GM23338 (cell line): ENCODE data around the gene DAPK3. TPM values are rescaled to one million over a fixed set of nuclear protein-coding genes. Genes with fewer than 3 reads are reported as not detected.

Experiments
- CREB1 ChIP-seq: fragments of 250-450 bp; sonication (Bioruptor Pico); IDR thresholded peaks from 2 replicates; pipeline ENCODE4 v1.5.0; 2020; ENCODE audit warnings: low read depth, mild to moderate bottlenecking, moderate library complexity
- EZH2 ChIP-seq: fragments of 200-600 bp; sonication (generic); IDR thresholded peaks from one replicate; pipeline ENCODE4 v1.8.0; 2017; ENCODE audit warnings: antibody characterized with exemption, mild to moderate bottlenecking, low read depth; ENCODE audit not compliant: unreplicated experiment
- EZH2phosphoT487 ChIP-seq: fragments of 200-600 bp; sonication (generic); IDR thresholded peaks from one replicate; pipeline ENCODE4 v1.8.1; 2018; ENCODE audit warnings: antibody characterized with exemption; ENCODE audit not compliant: unreplicated experiment
- JUNB ChIP-seq: IDR thresholded peaks from one replicate; pipeline ENCODE4 v1.6.1; 2016; ENCODE audit warnings: antibody characterized with exemption; ENCODE audit not compliant: unreplicated experiment
- NANOG ChIP-seq: IDR thresholded peaks from 2 replicates; pipeline ENCODE4 v1.6.1; 2016; ENCODE audit warnings: antibody characterized with exemption, borderline replicate concordance
- STAT1 ChIP-seq: IDR thresholded peaks from one replicate; pipeline ENCODE4 v1.6.1; 2016; ENCODE audit warnings: antibody characterized with exemption; ENCODE audit not compliant: unreplicated experiment
- ZNF114 ChIP-seq: fragments of 250-450 bp; sonication (Bioruptor Pico); IDR thresholded peaks from 2 replicates; pipeline ENCODE4 v1.5.0; 2020; ENCODE audit warnings: mild to moderate bottlenecking, moderate library complexity
- ZNF331 ChIP-seq: fragments of 250-450 bp; sonication (Bioruptor Pico); IDR thresholded peaks from 2 replicates; pipeline ENCODE4 v1.5.0; 2020; ENCODE audit warnings: low read depth, mild to moderate bottlenecking, moderate library complexity
- polyA plus RNA-seq: library from polyadenylated mRNA; unstranded; fragments of >200 nt; fragmentation: Nextera tagmentation; extraction: Ambion mirVana; gene quantifications from 2 replicates; pipeline ENCODE4 v1.2.1, GENCODE V29; 2016
- total RNA-seq: library from RNA; depleted of rRNA; stranded (reverse); fragments of >200 nt; shearing (Covaris generic); gene quantifications from 2 replicates; pipeline ENCODE4 v1.2.3, GENCODE V29; 2014
- TF ChIP-seq, protein P1 (sequence below): IDR thresholded peaks from one replicate; pipeline ENCODE4 v1.6.1; 2018; ENCODE audit warnings: antibody characterized with exemption; ENCODE audit not compliant: unreplicated experiment
- TF ChIP-seq, protein P2 (sequence below), 2 experiments: fragments of 200-600 bp in 1 of 2; sonication (generic) in 1 of 2; conservative IDR thresholded peaks; 2 replicates each; pipeline versions ENCODE4 v1.5.1 to v1.6.1; 2016 to 2017; ENCODE audit warnings: antibody characterized with exemption in 2 of 2, low read depth in 2 of 2, mild to moderate bottlenecking in 2 of 2, moderate library complexity in 1 of 2
- TF ChIP-seq, protein P3 (sequence below): IDR thresholded peaks from 2 replicates; pipeline ENCODE4 v1.6.1; 2016; ENCODE audit warnings: antibody characterized with exemption

DAPK3 gene
- total and polyA plus RNA-seq, 2 experiments from 2014 or later, result 32.1 to 95.6 TPM

DNA sequence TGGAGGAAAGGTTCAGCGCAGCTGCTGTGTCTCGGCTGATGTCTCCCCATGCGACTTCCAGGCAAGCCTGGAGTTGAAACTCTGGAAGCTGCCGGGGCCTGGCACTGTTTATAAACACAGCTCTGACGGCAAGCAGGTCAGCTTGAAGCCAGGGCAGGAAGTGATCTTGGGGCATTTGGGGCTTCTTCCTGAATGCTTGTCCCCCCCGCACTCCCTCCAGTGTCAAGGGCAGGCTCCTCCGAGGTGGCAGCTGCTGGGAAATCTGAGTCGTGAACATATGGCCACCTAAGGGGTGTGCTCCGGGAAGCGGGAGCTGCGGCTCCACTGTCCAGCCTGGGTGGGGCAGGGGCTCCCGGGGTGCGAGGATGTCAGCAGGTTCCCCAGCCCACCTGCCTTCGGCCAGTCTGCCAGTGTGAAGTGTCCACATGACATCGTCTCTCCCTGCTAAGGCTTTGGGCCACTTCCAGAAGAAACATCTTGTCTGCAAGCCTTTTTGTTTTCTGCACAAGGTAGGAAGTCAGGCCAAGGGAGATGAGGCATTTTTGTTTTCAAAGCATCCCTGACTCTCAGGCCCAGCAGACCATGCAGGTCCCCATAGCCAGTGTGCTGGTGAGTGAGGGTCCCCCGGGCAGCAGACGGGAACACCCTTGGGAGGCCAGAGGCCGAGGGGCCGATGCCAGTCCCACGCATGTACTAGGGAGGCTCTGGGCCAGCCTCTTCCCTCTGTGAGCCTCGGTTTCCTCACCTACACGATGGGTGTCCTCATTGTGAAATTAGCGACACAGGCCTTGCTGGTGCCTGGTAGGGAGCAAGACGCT lies 39.3 kb upstream of the DAPK3 start (continued):
- TF ChIP-seq, protein P1, sequence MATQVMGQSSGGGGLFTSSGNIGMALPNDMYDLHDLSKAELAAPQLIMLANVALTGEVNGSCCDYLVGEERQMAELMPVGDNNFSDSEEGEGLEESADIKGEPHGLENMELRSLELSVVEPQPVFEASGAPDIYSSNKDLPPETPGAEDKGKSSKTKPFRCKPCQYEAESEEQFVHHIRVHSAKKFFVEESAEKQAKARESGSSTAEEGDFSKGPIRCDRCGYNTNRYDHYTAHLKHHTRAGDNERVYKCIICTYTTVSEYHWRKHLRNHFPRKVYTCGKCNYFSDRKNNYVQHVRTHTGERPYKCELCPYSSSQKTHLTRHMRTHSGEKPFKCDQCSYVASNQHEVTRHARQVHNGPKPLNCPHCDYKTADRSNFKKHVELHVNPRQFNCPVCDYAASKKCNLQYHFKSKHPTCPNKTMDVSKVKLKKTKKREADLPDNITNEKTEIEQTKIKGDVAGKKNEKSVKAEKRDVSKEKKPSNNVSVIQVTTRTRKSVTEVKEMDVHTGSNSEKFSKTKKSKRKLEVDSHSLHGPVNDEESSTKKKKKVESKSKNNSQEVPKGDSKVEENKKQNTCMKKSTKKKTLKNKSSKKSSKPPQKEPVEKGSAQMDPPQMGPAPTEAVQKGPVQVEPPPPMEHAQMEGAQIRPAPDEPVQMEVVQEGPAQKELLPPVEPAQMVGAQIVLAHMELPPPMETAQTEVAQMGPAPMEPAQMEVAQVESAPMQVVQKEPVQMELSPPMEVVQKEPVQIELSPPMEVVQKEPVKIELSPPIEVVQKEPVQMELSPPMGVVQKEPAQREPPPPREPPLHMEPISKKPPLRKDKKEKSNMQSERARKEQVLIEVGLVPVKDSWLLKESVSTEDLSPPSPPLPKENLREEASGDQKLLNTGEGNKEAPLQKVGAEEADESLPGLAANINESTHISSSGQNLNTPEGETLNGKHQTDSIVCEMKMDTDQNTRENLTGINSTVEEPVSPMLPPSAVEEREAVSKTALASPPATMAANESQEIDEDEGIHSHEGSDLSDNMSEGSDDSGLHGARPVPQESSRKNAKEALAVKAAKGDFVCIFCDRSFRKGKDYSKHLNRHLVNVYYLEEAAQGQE, result no peak
- TF ChIP-seq EZH2, result no peak
- no peak for TF ChIP-seq JUNB
- TF ChIP-seq, protein P2, sequence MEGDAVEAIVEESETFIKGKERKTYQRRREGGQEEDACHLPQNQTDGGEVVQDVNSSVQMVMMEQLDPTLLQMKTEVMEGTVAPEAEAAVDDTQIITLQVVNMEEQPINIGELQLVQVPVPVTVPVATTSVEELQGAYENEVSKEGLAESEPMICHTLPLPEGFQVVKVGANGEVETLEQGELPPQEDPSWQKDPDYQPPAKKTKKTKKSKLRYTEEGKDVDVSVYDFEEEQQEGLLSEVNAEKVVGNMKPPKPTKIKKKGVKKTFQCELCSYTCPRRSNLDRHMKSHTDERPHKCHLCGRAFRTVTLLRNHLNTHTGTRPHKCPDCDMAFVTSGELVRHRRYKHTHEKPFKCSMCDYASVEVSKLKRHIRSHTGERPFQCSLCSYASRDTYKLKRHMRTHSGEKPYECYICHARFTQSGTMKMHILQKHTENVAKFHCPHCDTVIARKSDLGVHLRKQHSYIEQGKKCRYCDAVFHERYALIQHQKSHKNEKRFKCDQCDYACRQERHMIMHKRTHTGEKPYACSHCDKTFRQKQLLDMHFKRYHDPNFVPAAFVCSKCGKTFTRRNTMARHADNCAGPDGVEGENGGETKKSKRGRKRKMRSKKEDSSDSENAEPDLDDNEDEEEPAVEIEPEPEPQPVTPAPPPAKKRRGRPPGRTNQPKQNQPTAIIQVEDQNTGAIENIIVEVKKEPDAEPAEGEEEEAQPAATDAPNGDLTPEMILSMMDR (conservative IDR thresholded peaks at IDR 0.05; ENCODE audit: low read depth in 2 of 2), result no peak
- no peak for TF ChIP-seq STAT1
- no peak for TF ChIP-seq CREB1
- TF ChIP-seq NANOG, result no peak
- TF ChIP-seq, protein P3, sequence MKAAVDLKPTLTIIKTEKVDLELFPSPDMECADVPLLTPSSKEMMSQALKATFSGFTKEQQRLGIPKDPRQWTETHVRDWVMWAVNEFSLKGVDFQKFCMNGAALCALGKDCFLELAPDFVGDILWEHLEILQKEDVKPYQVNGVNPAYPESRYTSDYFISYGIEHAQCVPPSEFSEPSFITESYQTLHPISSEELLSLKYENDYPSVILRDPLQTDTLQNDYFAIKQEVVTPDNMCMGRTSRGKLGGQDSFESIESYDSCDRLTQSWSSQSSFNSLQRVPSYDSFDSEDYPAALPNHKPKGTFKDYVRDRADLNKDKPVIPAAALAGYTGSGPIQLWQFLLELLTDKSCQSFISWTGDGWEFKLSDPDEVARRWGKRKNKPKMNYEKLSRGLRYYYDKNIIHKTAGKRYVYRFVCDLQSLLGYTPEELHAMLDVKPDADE, result no peak
- no peak for TF ChIP-seq EZH2phosphoT487
- no peak for TF ChIP-seq ZNF114
- TF ChIP-seq ZNF331 (CRISPR knock-in tag), result no peak
